ENCODE measurements around the gene MAGED2.

The MAGED2 gene

DNA sequence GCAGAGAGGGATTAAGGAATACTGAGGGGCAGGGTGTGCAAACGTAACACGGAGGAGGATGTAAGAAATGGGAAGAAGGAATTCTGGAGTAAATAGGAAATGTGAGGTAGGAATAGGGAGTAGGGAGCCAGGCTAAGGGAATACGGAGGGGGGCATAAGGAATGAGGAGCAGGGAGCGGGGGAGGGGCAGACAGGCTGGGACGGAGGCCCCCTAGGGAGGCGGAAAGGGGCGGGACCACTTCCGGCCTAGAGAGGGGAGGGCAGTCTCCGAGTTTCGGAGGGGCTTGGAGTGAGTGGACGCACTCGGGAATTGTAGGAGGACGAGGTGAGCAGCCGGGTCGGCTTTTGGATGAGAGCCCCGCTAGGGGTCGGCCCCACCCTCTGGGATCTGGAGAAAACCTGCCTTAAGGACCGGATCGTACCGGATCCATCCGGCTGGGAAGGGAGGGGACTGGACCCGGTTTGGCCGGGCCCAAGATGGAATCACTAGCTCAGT lies 612 bp downstream of the MAGED2 start:
- H3K4me1 ChIP-seq: no peaks in the 10 kb centered on the region
- peak overlapping the region; percentile 78 for H3K4me3 ChIP-seq (ENCODE audit: low read depth, low read length)
- peak; percentile 66 for DNase-seq
- TF ChIP-seq, protein P1, sequence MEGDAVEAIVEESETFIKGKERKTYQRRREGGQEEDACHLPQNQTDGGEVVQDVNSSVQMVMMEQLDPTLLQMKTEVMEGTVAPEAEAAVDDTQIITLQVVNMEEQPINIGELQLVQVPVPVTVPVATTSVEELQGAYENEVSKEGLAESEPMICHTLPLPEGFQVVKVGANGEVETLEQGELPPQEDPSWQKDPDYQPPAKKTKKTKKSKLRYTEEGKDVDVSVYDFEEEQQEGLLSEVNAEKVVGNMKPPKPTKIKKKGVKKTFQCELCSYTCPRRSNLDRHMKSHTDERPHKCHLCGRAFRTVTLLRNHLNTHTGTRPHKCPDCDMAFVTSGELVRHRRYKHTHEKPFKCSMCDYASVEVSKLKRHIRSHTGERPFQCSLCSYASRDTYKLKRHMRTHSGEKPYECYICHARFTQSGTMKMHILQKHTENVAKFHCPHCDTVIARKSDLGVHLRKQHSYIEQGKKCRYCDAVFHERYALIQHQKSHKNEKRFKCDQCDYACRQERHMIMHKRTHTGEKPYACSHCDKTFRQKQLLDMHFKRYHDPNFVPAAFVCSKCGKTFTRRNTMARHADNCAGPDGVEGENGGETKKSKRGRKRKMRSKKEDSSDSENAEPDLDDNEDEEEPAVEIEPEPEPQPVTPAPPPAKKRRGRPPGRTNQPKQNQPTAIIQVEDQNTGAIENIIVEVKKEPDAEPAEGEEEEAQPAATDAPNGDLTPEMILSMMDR (IDR thresholded peaks at IDR 0.05; ENCODE audit: low read depth, low read length): no peak
- peaks cover 10% of the 10 kb centered on the region; the same call in 1 of the 2 replicates for H3K36me3 ChIP-seq
- H3K27me3 ChIP-seq: no peaks in the 10 kb centered on the region
- H3K9me3 ChIP-seq: no peaks in the 10 kb centered on the region

DNA sequence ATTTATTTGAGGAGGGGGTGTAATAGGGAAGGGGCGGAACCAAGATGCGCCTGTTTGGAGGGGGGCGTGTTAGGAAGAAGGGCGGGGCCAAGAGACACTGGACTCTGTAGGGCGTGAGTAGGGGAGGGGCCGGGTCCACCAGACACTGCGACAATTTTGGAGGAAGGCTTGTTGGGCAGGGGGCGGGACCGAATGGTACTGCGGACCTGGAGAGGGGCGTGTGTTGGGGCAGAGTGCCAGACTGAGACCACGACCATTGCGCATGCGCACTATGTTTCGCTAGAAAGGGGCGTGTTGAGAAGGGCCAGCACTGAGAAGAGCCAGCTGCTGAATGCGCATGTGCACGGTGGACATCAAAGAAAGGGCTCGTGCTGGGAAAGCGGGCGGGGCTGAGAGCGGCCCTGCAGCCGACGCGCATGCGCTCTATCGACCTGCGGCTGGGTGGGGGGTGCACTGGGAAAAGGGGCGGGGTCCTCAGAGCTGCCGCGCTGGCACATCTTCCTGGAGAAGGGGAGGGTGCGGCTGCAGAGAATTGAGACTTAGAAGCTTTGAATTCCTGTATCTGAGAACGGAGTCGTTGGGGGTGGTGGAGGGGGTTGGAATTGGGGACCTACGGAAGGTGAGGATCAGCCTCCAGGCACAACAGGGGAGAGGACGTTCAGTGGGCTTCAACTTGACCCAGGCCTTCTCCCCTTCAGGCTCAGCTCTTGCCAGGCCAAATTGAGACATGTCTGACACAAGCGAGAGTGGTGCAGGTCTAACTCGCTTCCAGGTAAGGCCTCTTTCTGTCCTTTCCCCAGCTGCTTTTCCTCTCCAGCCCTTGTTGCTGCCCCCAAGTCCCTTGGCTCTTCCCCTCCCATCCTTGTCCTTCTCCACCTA lies 1.3 kb downstream of the MAGED2 start:
- peak; percentile 93 for DNase-seq
- Histone ChIP-seq H3K4me1 (no peaks in the 10 kb centered on the region), H3K9me3 (no peaks in the 10 kb centered on the region), H3K36me3 (peaks cover 10% of the 10 kb centered on the region; the same call in 1 of the 2 replicates), H3K4me3 (ENCODE audit: low read depth, low read length) (peak overlapping the region; percentile 78), H3K27me3 (no peaks in the 10 kb centered on the region)
- TF ChIP-seq, protein P1 (IDR thresholded peaks at IDR 0.05; ENCODE audit: low read depth, low read length): no peak

DNA sequence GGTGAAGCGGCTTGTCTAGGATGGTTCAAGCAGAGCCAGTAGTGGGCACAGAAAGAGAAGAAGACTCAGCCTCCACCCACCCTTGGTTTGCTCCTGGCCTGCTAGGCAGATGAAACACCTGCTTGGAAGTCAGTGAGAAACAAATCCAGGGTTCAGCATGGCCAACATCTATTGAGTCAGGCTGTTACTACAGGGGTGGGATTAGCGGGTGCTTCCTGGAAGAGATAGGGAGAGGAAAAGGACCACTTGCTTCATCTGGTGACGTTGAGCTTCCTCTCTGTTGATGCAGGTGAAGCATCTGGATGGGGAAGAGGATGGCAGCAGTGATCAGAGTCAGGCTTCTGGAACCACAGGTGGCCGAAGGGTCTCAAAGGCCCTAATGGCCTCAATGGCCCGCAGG lies 3.0 kb downstream of the MAGED2 start:
- Histone ChIP-seq H3K9me3 (no peaks in the 10 kb centered on the region), H3K4me3 (ENCODE audit: low read depth, low read length) (no peak overlapping the region), H3K36me3 (peaks cover 17% of the 10 kb centered on the region), H3K4me1 (no peaks in the 10 kb centered on the region), H3K27me3 (no peaks in the 10 kb centered on the region)
- TF ChIP-seq, protein P1 (IDR thresholded peaks at IDR 0.05; ENCODE audit: low read depth, low read length): no peak
- no peak for DNase-seq

DNA sequence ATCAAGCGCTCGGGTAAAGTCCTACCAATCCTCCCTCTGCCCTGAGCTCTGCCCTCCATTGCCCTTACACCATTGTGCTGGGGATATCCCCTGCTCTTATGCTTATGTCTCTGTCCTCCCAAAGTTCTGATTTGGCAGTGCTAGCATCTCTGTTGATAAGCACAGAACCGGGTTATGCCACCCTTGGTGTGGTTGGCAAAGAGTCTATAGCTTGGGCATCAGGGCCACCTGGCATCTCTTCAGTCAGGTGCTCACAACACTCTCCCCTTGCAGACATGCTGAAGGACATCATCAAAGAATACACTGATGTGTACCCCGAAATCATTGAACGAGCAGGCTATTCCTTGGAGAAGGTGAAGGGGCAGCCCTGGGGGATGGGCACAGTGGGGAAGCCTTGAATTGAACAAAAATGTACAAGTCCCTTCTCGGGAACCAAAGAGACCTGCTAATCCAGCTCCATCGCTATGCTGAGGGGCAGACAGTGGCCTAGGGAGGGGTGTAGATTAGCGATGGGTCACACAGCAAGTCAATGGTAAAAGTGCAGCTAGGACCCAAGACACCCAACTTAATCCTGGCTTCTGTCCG lies 3.8 kb downstream of the MAGED2 start:
- H3K4me1 ChIP-seq: no peaks in the 10 kb centered on the region
- H3K9me3 ChIP-seq: no peaks in the 10 kb centered on the region
- H3K4me3 ChIP-seq (ENCODE audit: low read depth, low read length): no peak overlapping the region
- TF ChIP-seq, protein P1 (IDR thresholded peaks at IDR 0.05; ENCODE audit: low read depth, low read length): no peak
- H3K27me3 ChIP-seq: no peaks in the 10 kb centered on the region
- DNase-seq: no peak
- peaks cover 17% of the 10 kb centered on the region for H3K36me3 ChIP-seq

DNA sequence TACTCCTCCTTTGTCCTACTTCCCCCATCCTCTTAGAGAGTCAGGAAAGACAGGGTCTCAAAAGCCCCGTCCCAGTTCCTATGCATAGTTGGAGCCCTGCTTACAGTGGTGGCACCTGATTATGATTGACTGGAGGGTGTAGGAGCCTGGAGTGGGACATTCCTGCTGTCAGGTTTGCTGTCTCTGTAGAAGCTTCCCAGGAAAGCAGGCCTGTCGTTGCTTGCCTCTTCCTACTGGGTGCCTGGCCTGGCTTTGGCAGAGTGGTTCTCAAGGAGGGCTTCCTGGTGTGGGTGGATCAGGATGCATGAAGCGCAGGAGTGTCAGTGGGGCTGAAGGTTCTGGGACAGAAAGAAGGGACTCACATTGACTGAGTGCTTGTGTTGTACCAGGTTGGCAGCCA lies 4.8 kb downstream of the MAGED2 start:
- peaks cover 17% of the 10 kb centered on the region for H3K36me3 ChIP-seq
- no peaks in the 10 kb centered on the region; the same call in 1 of the 2 replicates for H3K4me1 ChIP-seq
- TF ChIP-seq, protein P1 (IDR thresholded peaks at IDR 0.05; ENCODE audit: low read depth, low read length): no peak
- no peaks in the 10 kb centered on the region for H3K9me3 ChIP-seq
- no peaks in the 10 kb centered on the region for H3K27me3 ChIP-seq
- DNase-seq: no peak
- H3K4me3 ChIP-seq (ENCODE audit: low read depth, low read length): no peak overlapping the region
